Progenitor cell of endocrine pancreas (in vitro differentiated cells): Measurements from ENCODE around the gene ABHD12B. TPM values are rescaled to one million over a fixed set of nuclear protein-coding genes. Genes with fewer than 3 reads are reported as not detected.

ENCODE experiments used
- DNase-seq: peaks from one replicate; pipeline ENCODE4 v3.0.0; 2021; ENCODE audit warnings: low spot score; ENCODE audit not compliant: unreplicated experiment
- H3K27ac Mint-ChIP-seq: 2 replicates; pipeline ENCODE4 v1.8.0; 2021; ENCODE audit warnings: mild to moderate bottlenecking, moderate library complexity, mixed read lengths
- H3K27me3 Mint-ChIP-seq: 2 replicates; pipeline ENCODE4 v1.8.0; 2021; ENCODE audit warnings: mixed read lengths
- H3K36me3 Mint-ChIP-seq: 2 replicates; pipeline ENCODE4 v1.8.0; 2022; ENCODE audit warnings: mixed read lengths; ENCODE audit not compliant: insufficient read depth
- H3K4me1 Mint-ChIP-seq: 2 replicates; pipeline ENCODE4 v1.8.0; 2021; ENCODE audit warnings: low read depth, mixed read lengths
- H3K4me3 Mint-ChIP-seq: 2 replicates; pipeline ENCODE4 v1.8.0; 2021; ENCODE audit warnings: low read depth, mild to moderate bottlenecking, moderate library complexity, mixed read lengths
- H3K9me3 Mint-ChIP-seq: 2 replicates; pipeline ENCODE4 v1.8.0; 2021; ENCODE audit warnings: low read depth, mixed read lengths
- CTCF ChIP-seq: fragments of 200-600 bp; sonication (generic); IDR thresholded peaks from one replicate; pipeline ENCODE4 v1.5.0; 2021; ENCODE audit warnings: antibody characterized with exemption, mild to moderate bottlenecking; ENCODE audit not compliant: unreplicated experiment
- total RNA-seq: library from RNA; stranded (reverse); gene quantifications from 2 replicates; pipeline ENCODE4 v1.2.1, GENCODE V29; 2021

ABHD12B gene
- total RNA-seq, 1 donor from 2014 or later: not detected

DNA sequence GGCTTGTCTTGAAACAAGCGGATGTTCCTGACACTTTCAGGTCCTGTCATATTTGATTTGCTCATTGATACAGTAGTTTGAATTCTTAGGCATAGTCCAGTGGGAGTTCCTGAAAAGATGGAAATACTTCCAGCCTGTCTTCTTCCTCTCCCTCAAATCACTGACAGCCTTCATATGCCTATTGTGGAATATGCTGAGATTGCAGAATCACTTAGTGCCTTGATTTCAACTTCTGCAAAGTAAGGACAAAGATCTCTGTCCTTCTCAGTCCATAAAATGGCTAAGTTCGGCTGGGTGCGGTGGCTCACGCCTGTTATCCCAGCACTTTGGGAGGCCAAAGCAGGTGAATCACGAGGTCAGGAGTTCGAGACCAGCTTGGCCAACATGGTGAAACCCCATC, 79.2 kb downstream of the ABHD12B start:
- Mint-ChIP-seq H3K27me3 (peaks cover 4% of the 10 kb centered on the region), H3K4me3 (no peak overlapping the region), H3K36me3 (no peaks in the 10 kb centered on the region), H3K27ac (no peak overlapping the region), H3K9me3 (no peaks in the 10 kb centered on the region), H3K4me1 (peaks cover 2% of the 10 kb centered on the region)
- DNase-seq: no peak
- no peak for TF ChIP-seq CTCF

GRCh38 chr14:50953502-50953901, 81.6 kb downstream of the ABHD12B start:
- Mint-ChIP-seq H3K27ac (no peak overlapping the region), H3K36me3 (no peaks in the 10 kb centered on the region), H3K9me3 (no peaks in the 10 kb centered on the region), H3K4me1 (no peaks in the 10 kb centered on the region), H3K27me3 (peaks cover 4% of the 10 kb centered on the region), H3K4me3 (no peak overlapping the region)
- no peak for DNase-seq
- TF ChIP-seq CTCF: no peak

Other genes with a start within 250 kb of the ABHD12B start
- gene SAV1, start 203.7 kb upstream of the ABHD12B start, total RNA-seq: 27.0 and 28.3 TPM in 2 replicates
- 21.0 and 22.2 TPM in 2 replicates for gene NIN, start 40.9 kb upstream of the ABHD12B start, total RNA-seq
- 12.0 and 15.3 TPM in 2 replicates for gene PYGL, start 72.4 kb downstream of the ABHD12B start, total RNA-seq
- 1.7 and 2.6 TPM in 2 replicates for gene TRIM9, start 223.1 kb downstream of the ABHD12B start, total RNA-seq